Heart left ventricle (tissue), 16 donors: ENCODE measurements around the gene DMD. TPM values are rescaled to one million over a fixed set of nuclear protein-coding genes. Genes with fewer than 3 reads are reported as not detected.

Experiments used
- ATAC-seq, 4 donors: fragments of 200-7000 bp; cut with Tn5 transposase; one replicate each; pipeline ENCODE4 v1.9.1; 2020 to 2022; ENCODE audit warnings: moderate library complexity in 4 of 4, mild to moderate bottlenecking in 3 of 4, moderate number of reproducible peaks in 1 of 4
- DNase-seq, 5 donors: peaks; one replicate each; pipeline ENCODE4 v3.0.0-alpha.2; 2020
- H3K27ac ChIP-seq, 12 donors: fragments of 200-600 bp; sonication (generic) in 4 of 12; one replicate each; pipeline versions ENCODE4 v1.5.0 to v1.8.0; 2016 to 2022; ENCODE audit warnings: mild to moderate bottlenecking in 2 of 12
- H3K27me3 ChIP-seq, 9 donors: fragments of 200-600 bp; sonication (generic) in 2 of 9; one replicate each; pipeline versions ENCODE4 v1.5.1 to v1.8.0; 2016 to 2022; ENCODE audit warnings: mild to moderate bottlenecking in 3 of 9
- H3K36me3 ChIP-seq, 9 donors: fragments of 200-600 bp; sonication (generic) in 2 of 9; one replicate each; pipeline versions ENCODE4 v1.5.0 to v1.8.0; 2018 to 2022; ENCODE audit warnings: mild to moderate bottlenecking in 2 of 9
- H3K4me1 ChIP-seq, 12 donors: fragments of 200-600 bp; sonication (generic) in 4 of 12; one replicate each; pipeline versions ENCODE4 v1.5.0 to v1.8.0; 2016 to 2022; ENCODE audit warnings: mild to moderate bottlenecking in 3 of 12
- H3K4me3 ChIP-seq, 12 donors: fragments of 200-600 bp; sonication (generic) in 4 of 12; one replicate each; pipeline versions ENCODE4 v1.5.0 to v1.8.0; 2017 to 2022; ENCODE audit warnings: mild to moderate bottlenecking in 9 of 12, moderate library complexity in 4 of 12
- H3K9me3 ChIP-seq, 12 donors: fragments of 200-600 bp; sonication (generic) in 4 of 12; one replicate each; pipeline versions ENCODE4 v1.5.0 to v1.8.0; 2016 to 2022; ENCODE audit warnings: mild to moderate bottlenecking in 1 of 12
- POLR2A ChIP-seq, 2 donors: fragments of 450-650 bp; IDR thresholded peaks; one replicate each; pipeline ENCODE4 v1.6.1; 2017; ENCODE audit warnings: antibody characterized with exemption in 2 of 2, mild to moderate bottlenecking in 2 of 2, moderate library complexity in 2 of 2
- WGBS, 4 donors: extraction: QIAGEN DNeasy Blood & Tissue Kit in 2 of 4; methylation state at CpG; one replicate each; pipeline versions ENCODE4 v1.1.5 to v1.1.7; 2013 to 2018; 5-methylcytosine and 5-hydroxymethylcytosine counted together
- intact Hi-C, 10 donors: fragments of 100-400 bp; cut with DNase I; formaldehyde crosslinking; loops; one replicate each; pipeline versions ENCODE4 v1.11.1 to v1.14.2; 2022
- polyA plus RNA-seq, 2 donors: library from polyadenylated mRNA; stranded (reverse); fragments of 200-250 nt; gene quantifications; one replicate each; pipeline ENCODE4 v1.2.3, GENCODE V29; 2013
- total RNA-seq, 9 donors: library from RNA; depleted of rRNA in 2 of 9; stranded (reverse); fragments of >200 nt in 2 of 9; fragmentation: NEBNext Ultra II Directional in 3 of 9; extraction: Animal tissue kit (Norgen Biotek cat#: 25700) in 3 of 9; gene quantifications; one replicate each; pipeline versions ENCODE4 v1.1.0 to v1.2.4, GENCODE V29; 2016 to 2023
- TF ChIP-seq, protein P1 (sequence below), 12 donors: fragments of 200-600 bp; sonication (generic) in 4 of 12; IDR thresholded peaks; one replicate each; pipeline versions ENCODE4 v1.5.0 to v1.8.0; 2018 to 2022; ENCODE audit warnings: antibody characterized with exemption in 12 of 12, mild to moderate bottlenecking in 5 of 12
- donor health status: ischemic (EF 13 %, LVEDD 7.1; RV severe dilation, severe dysfunction).
- donor health status: healthy with polysubstance abuse.
- donor health status: DM: no; HTN: yes; CAD: no.
- donor health status: DM: no; HTN: no; CAD: no.
- donor health status: ischemic (EF 25% LVEDD 6.9; RV normal size, moderate dysfunction).
- donor health status: ischemic (EF 25% LVEDD 5.7; RV mildly dilated, moderate dysfunction).
- donor health status: healthy.
- donor health status: DM: yes; HTN: yes; CAD: no.
- donor health status: ischemic (EF 35%, LVEDD 5.7; RV mildly dilated, moderate dysfunction).
- donor health status: nonischemic (EF 11% LVEDD 7.7; RV severe dilation, severe dysfunction).
- donor health status: DM: yes; HTN: yes; CAD: no.
- donor health status: PGD.
- donor health status: ischemic (EF 29% LVEDD 5.4; RV normal size, mild dysfunction).
- donor health status: nonischemic (EF 23%, LVEDD 6.1; RV moderate dilation, normal function).

The DMD gene
- total and polyA plus RNA-seq, 11 donors: 34.7 to 236 (median 162) TPM

DNA sequence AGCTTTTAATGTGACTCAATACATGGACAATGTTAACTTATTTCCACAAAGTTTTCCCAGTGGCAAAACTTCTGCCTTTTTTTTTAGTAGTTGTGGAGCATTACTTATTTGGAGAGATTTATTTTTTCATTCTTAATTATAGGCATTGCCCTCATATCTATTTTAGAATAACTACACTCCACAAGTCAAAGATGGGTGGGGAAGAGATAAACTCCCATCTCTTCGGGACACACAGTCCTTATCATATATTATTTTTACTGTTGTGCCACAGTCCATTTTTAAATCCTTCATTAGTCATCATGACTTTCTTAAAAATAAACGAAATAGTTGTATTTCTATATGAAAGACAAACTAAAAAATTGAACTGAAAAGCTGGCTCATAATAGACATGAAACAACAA is 1.2 kb downstream of the DMD start:
- ATAC-seq (peak in 2 of 4 donors; percentile 33 to 52), DNase-seq (no peak)
- TF ChIP-seq, protein P1, sequence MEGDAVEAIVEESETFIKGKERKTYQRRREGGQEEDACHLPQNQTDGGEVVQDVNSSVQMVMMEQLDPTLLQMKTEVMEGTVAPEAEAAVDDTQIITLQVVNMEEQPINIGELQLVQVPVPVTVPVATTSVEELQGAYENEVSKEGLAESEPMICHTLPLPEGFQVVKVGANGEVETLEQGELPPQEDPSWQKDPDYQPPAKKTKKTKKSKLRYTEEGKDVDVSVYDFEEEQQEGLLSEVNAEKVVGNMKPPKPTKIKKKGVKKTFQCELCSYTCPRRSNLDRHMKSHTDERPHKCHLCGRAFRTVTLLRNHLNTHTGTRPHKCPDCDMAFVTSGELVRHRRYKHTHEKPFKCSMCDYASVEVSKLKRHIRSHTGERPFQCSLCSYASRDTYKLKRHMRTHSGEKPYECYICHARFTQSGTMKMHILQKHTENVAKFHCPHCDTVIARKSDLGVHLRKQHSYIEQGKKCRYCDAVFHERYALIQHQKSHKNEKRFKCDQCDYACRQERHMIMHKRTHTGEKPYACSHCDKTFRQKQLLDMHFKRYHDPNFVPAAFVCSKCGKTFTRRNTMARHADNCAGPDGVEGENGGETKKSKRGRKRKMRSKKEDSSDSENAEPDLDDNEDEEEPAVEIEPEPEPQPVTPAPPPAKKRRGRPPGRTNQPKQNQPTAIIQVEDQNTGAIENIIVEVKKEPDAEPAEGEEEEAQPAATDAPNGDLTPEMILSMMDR (IDR thresholded peaks at IDR 0.05): no peak
- no peaks in the 10 kb centered on the region for H3K4me1 ChIP-seq
- H3K36me3 ChIP-seq: no peaks in the 10 kb centered on the region
- peak overlapping the region; percentile 11 to 68 (median 48) for H3K4me3 ChIP-seq
- WGBS, 4 donors: 6 to 20% (median 14%) methylated on average over 2 of the region's 2 CpGs
- intact Hi-C loops: loop anchor here in 1 of 10 donors (10.0 kb wide), 2 partner anchors 125 kb away; no protein-coding TSS in a partner anchor
- H3K27ac ChIP-seq: peak overlapping the region; percentile 48 to 93 (median 77)
- peaks cover 0 to 4% (median 0%) of the 10 kb centered on the region in 12 donors for H3K9me3 ChIP-seq
- H3K27me3 ChIP-seq: no peaks in the 10 kb centered on the region

- Histone ChIP-seq H3K36me3 (no peaks in the 10 kb centered on the region), H3K9me3 (no peaks in the 10 kb centered on the region), H3K4me1 (peaks cover 0 to 5% (median 0%) of the 10 kb centered on the region in 12 donors), H3K27ac (peak overlapping the region in 9 of 12 donors; percentile 22 to 93 (median 70)), H3K27me3 (no peaks in the 10 kb centered on the region), H3K4me3 (peak overlapping the region in 11 of 12 donors; percentile 2 to 68 (median 51))
- 3 to 13% (median 6%) methylated on average over 1 of the region's 1 CpG for WGBS, 4 donors
- intact Hi-C loops: no loop called here
- DNase-seq (no peak), ATAC-seq (no peak)
- TF ChIP-seq POLR2A (IDR thresholded peaks at IDR 0.05): no peak
- TF ChIP-seq, protein P1 (IDR thresholded peaks at IDR 0.05): no peak
Measured at GRCh38 chrX:33207056-33207455, 4.3 kb downstream of the DMD start.

- WGBS, 4 donors: 18 to 39% (median 27%) methylated on average over 3 of the region's 3 CpGs
- intact Hi-C loops: no loop called here
- peak in 1 of 4 donors; percentile 34 for ATAC-seq
- no peak for DNase-seq
- no peaks in the 10 kb centered on the region for H3K27me3 ChIP-seq
- peak overlapping the region in 8 of 12 donors; percentile 26 to 93 (median 63) for H3K27ac ChIP-seq
- TF ChIP-seq, protein P1 (IDR thresholded peaks at IDR 0.05): no peak
- no peak for TF ChIP-seq POLR2A (IDR thresholded peaks at IDR 0.05)
- no peaks in the 10 kb centered on the region for H3K9me3 ChIP-seq
- H3K4me1 ChIP-seq: peaks cover 0 to 5% (median 0%) of the 10 kb centered on the region in 12 donors
- peak overlapping the region in 10 of 12 donors; percentile 12 to 68 (median 52) for H3K4me3 ChIP-seq
- no peaks in the 10 kb centered on the region for H3K36me3 ChIP-seq
Measured at GRCh38 chrX:33205321-33205720, 6.0 kb downstream of the DMD start.

DNA sequence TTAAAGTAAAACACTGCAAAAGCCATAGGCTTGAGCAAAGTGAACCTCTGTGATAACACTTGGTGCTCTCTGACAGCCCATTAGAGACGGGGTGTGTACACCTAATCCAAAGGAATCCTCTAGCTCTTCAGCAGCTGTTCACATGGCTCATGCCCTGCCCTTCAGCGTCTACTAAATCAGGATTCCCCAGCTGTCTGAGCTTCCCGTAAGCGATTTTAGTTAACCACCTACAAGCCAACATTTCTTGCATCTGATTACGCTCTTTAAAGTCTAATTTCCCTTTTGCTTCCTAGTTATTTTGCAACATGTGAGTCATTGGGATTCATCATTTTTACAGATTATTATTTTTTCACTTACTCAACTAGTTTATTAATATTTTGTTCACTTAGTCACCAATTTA is 6.5 kb downstream of the DMD start:
- DNase-seq (peak in 2 of 5 donors; percentile 21 to 23), ATAC-seq (peak; percentile 70 to 78 (median 77))
- peak overlapping the region in 10 of 12 donors; percentile 12 to 68 (median 52) for H3K4me3 ChIP-seq
- peak overlapping the region in 8 of 12 donors; percentile 26 to 93 (median 63) for H3K27ac ChIP-seq
- peaks cover 0 to 5% (median 0%) of the 10 kb centered on the region in 12 donors for H3K4me1 ChIP-seq
- WGBS, 4 donors: 31 to 49% (median 39%) methylated on average over 5 of the region's 5 CpGs
- H3K27me3 ChIP-seq: no peaks in the 10 kb centered on the region
- H3K36me3 ChIP-seq: no peaks in the 10 kb centered on the region
- no peaks in the 10 kb centered on the region for H3K9me3 ChIP-seq
- TF ChIP-seq, protein P1 (IDR thresholded peaks at IDR 0.05): no peak
- TF ChIP-seq POLR2A (IDR thresholded peaks at IDR 0.05): no peak
- intact Hi-C loops: no loop called here
